H9 (cell line): ENCODE measurements around the gene PIAS4. TPM values are rescaled to one million over a fixed set of nuclear protein-coding genes. Genes with fewer than 3 reads are reported as not detected.

Experiments used
- DNase-seq: peaks from one replicate; pipeline ENCODE4 v3.0.0-alpha.2; 2017
- H2AFZ ChIP-seq: one replicate; pipeline ENCODE4 v1.6.1; 2013; ENCODE audit warnings: mild to moderate bottlenecking, low read length, control low read depth, moderate library complexity
- H2AK5ac ChIP-seq: 2 replicates; pipeline ENCODE4 v1.6.1; 2013; ENCODE audit warnings: low read length, control low read depth, mixed read lengths; ENCODE audit not compliant: insufficient read length
- H2BK120ac ChIP-seq: one replicate; pipeline ENCODE4 v1.6.1; 2013; ENCODE audit warnings: low read depth, mild to moderate bottlenecking, low read length, control low read depth, inconsistent platforms; ENCODE audit not compliant: poor library complexity, severe bottlenecking
- H2BK12ac ChIP-seq: 2 replicates; pipeline ENCODE4 v1.6.1; 2013; ENCODE audit warnings: low read length, control low read depth, mixed read lengths, low read depth; ENCODE audit not compliant: insufficient read length
- H2BK15ac ChIP-seq: 2 replicates; pipeline ENCODE4 v1.6.1; 2013; ENCODE audit warnings: low read depth, low read length, control low read depth
- H2BK20ac ChIP-seq: one replicate; pipeline ENCODE4 v1.6.1; 2013; ENCODE audit warnings: low read depth, mild to moderate bottlenecking, low read length, control low read depth, inconsistent platforms; ENCODE audit not compliant: poor library complexity, severe bottlenecking
- H2BK5ac ChIP-seq: 2 replicates; pipeline ENCODE4 v1.6.1; 2013; ENCODE audit warnings: low read length, control low read depth, mixed read lengths; ENCODE audit not compliant: insufficient read length
- H3K14ac ChIP-seq: 2 replicates; pipeline ENCODE4 v1.6.1; 2013; ENCODE audit warnings: low read length, control low read depth; ENCODE audit not compliant: insufficient read depth
- H3K18ac ChIP-seq: 2 replicates; pipeline ENCODE4 v1.6.1; 2013; ENCODE audit warnings: low read depth, mild to moderate bottlenecking, mixed read lengths, low read length, control low read depth; ENCODE audit not compliant: insufficient read length
- H3K23ac ChIP-seq: 2 replicates; pipeline ENCODE4 v1.6.1; 2013; ENCODE audit warnings: low read length, control low read depth, mixed read lengths, low read depth; ENCODE audit not compliant: insufficient read length
- H3K23me2 ChIP-seq: 2 replicates; pipeline ENCODE4 v1.6.1; 2013; ENCODE audit warnings: low read depth, mild to moderate bottlenecking, mixed read lengths, low read length, control low read depth; ENCODE audit not compliant: insufficient read length, poor library complexity, severe bottlenecking
- H3K27ac ChIP-seq: 2 replicates; pipeline ENCODE4 v1.5.1; 2013; ENCODE audit warnings: low read length, control low read depth, mixed read lengths, low read depth; ENCODE audit not compliant: insufficient read length
- H3K27me3 ChIP-seq: 2 replicates; pipeline ENCODE4 v1.6.1; 2013; ENCODE audit warnings: low read length, control low read depth, inconsistent platforms; ENCODE audit not compliant: insufficient read depth
- H3K4ac ChIP-seq: 2 replicates; pipeline ENCODE4 v1.6.1; 2013; ENCODE audit warnings: low read depth, mild to moderate bottlenecking, control low read depth, inconsistent platforms, low read length, moderate library complexity
- H3K4me1 ChIP-seq: 2 replicates; pipeline ENCODE4 v1.6.1; 2013; ENCODE audit warnings: low read length, control low read depth, inconsistent platforms; ENCODE audit not compliant: insufficient read depth
- H3K4me2 ChIP-seq: 2 replicates; pipeline ENCODE4 v1.6.1; 2013; ENCODE audit warnings: low read length, control low read depth, mixed read lengths; ENCODE audit not compliant: insufficient read length, insufficient read depth
- H3K56ac ChIP-seq: 2 replicates; pipeline ENCODE4 v1.6.1; 2013; ENCODE audit warnings: low read depth, mild to moderate bottlenecking, mixed read lengths, low read length, control low read depth; ENCODE audit not compliant: insufficient read length
- H3K79me1 ChIP-seq: 2 replicates; pipeline ENCODE4 v1.6.1; 2013; ENCODE audit warnings: low read depth, mild to moderate bottlenecking, moderate library complexity, low read length, control low read depth, inconsistent platforms; ENCODE audit not compliant: insufficient read depth, poor library complexity, severe bottlenecking
- H3K79me2 ChIP-seq: 2 replicates; pipeline ENCODE4 v1.6.1; 2013; ENCODE audit warnings: low read length, control low read depth, inconsistent platforms; ENCODE audit not compliant: insufficient read depth
- H3K9ac ChIP-seq: 2 replicates; pipeline ENCODE4 v1.6.1; 2013; ENCODE audit warnings: low read length, control low read depth, mixed read lengths; ENCODE audit not compliant: insufficient read length; ENCODE audit errors: extremely low read depth
- H3K9me3 ChIP-seq: one replicate; pipeline ENCODE4 v1.6.1; 2013; ENCODE audit warnings: low read depth, low read length, inconsistent platforms; ENCODE audit not compliant: control insufficient read depth
- H3T11ph ChIP-seq: one replicate; pipeline ENCODE4 v1.6.1; 2013; ENCODE audit warnings: mild to moderate bottlenecking, low read length, control low read depth, inconsistent platforms
- H4K20me1 ChIP-seq: one replicate; pipeline ENCODE4 v1.6.1; 2013; ENCODE audit not compliant: control insufficient read depth, insufficient read length, insufficient read depth
- H4K5ac ChIP-seq: 2 replicates; pipeline ENCODE4 v1.6.1; 2013; ENCODE audit warnings: low read depth, mild to moderate bottlenecking, mixed read lengths, low read length, control low read depth; ENCODE audit not compliant: insufficient read length
- H4K8ac ChIP-seq: replicated peaks from 2 replicates; pipeline ENCODE4 v1.6.1; 2013; ENCODE audit warnings: low read length, control low read depth, mixed read lengths, low read depth; ENCODE audit not compliant: insufficient read length
- H4K91ac ChIP-seq: 2 replicates; pipeline ENCODE4 v1.6.1; 2013; ENCODE audit warnings: low read depth, mild to moderate bottlenecking, moderate library complexity, mixed read lengths, low read length, control low read depth; ENCODE audit not compliant: insufficient read length
- H3K27ac Mint-ChIP-seq, 3 experiments: 2 replicates in 2 of 3; 3 replicates in 1 of 3; pipeline ENCODE4 v1.8.0; 2020 to 2021; ENCODE audit warnings: mixed read lengths in 3 of 3, mild to moderate bottlenecking in 1 of 3, moderate library complexity in 1 of 3
- H3K27me3 Mint-ChIP-seq: 2 replicates; pipeline ENCODE4 v1.8.0; 2021; ENCODE audit warnings: low read depth, mild to moderate bottlenecking, moderate library complexity, mixed read lengths
- H3K36me3 Mint-ChIP-seq, 3 experiments: 2 replicates in 2 of 3; 3 replicates in 1 of 3; pipeline ENCODE4 v1.8.0; 2020 to 2021; ENCODE audit warnings: low read depth in 3 of 3, mixed read lengths in 3 of 3; ENCODE audit not compliant: insufficient read depth in 1 of 3
- H3K4me1 Mint-ChIP-seq, 2 experiments: 2 replicates each; pipeline ENCODE4 v1.8.0; 2020; ENCODE audit warnings: mixed read lengths in 2 of 2
- H3K4me3 Mint-ChIP-seq, 2 experiments: 2 replicates in 1 of 2; 3 replicates in 1 of 2; pipeline ENCODE4 v1.8.0; 2020 to 2021; ENCODE audit warnings: mild to moderate bottlenecking in 2 of 2, mixed read lengths in 2 of 2, moderate library complexity in 1 of 2
- H3K9me3 Mint-ChIP-seq, 2 experiments: 2 replicates in 1 of 2; 3 replicates in 1 of 2; pipeline ENCODE4 v1.8.0; 2020; ENCODE audit warnings: mild to moderate bottlenecking in 2 of 2, mixed read lengths in 2 of 2, moderate library complexity in 1 of 2
- CTCF ChIP-seq: fragments of 200-600 bp; sonication (generic); conservative IDR thresholded peaks from 3 replicates; pipeline ENCODE4 v1.8.0; 2021; ENCODE audit warnings: antibody characterized with exemption, mild to moderate bottlenecking
- WGBS: extraction: QIAGEN DNeasy Blood & Tissue Kit; methylation state at CpG from one replicate; pipeline ENCODE4 v1.1.7; 2013; ENCODE audit warnings: missing lambda C conversion rate, low lambda C conversion rate, mixed read lengths; ENCODE audit not compliant: insufficient read length; ENCODE audit errors: extremely low coverage; 5-methylcytosine and 5-hydroxymethylcytosine counted together
- total RNA-seq: library from RNA; stranded (reverse); gene quantifications from 2 replicates; pipeline ENCODE4 v1.2.1, GENCODE V29; 2021

Gene PIAS4
- total RNA-seq, 1 experiment from 2014 or later = 52.0 TPM

GRCh38 chr19:4053423-4054324 is 46.1 kb downstream of the PIAS4 start:
- Mint-ChIP-seq H3K27me3 (no peaks in the 10 kb centered on the region), H3K9me3 (no peaks in the 10 kb centered on the region), H3K36me3 (peaks cover 28 to 51% (median 48%) of the 10 kb centered on the region in 3 experiments), H3K27ac (peak overlapping the region in 1 of 3 experiments; percentile 62; a peak in 3 of 7 replicates), H3K4me3 (peak overlapping the region in 1 of 2 experiments; percentile 12; a peak in 2 of 5 replicates), H3K4me1 (peaks cover 3 to 9% of the 10 kb centered on the region in 2 experiments)
- no peak overlapping the region for H3K23ac ChIP-seq
- H3K79me1 ChIP-seq = peaks cover 8% of the 10 kb centered on the region
- no peak overlapping the region for H2BK15ac ChIP-seq
- no peak overlapping the region for H4K91ac ChIP-seq
- WGBS = no CpG with 5 or more reads among the region's 82 CpGs
- no peak overlapping the region for H2BK20ac ChIP-seq
- H2BK12ac ChIP-seq = no peak overlapping the region
- peaks cover 17% of the 10 kb centered on the region; the same call in 1 of the 2 replicates for H3K79me2 ChIP-seq
- TF ChIP-seq CTCF = no peak
- no peak overlapping the region for H3K14ac ChIP-seq
- H4K8ac ChIP-seq = no peak overlapping the region
- H3K56ac ChIP-seq = no peak overlapping the region
- no peak overlapping the region for H2BK120ac ChIP-seq
- H4K5ac ChIP-seq = peak overlapping the region; percentile 43
- no peak overlapping the region for H3K9ac ChIP-seq
- H3K27me3 ChIP-seq = no peaks in the 10 kb centered on the region
- no peaks in the 10 kb centered on the region for H3K9me3 ChIP-seq
- no peak overlapping the region for H3K4ac ChIP-seq
- no peak overlapping the region for H3T11ph ChIP-seq
- no peak overlapping the region for H3K18ac ChIP-seq
- DNase-seq = no peak
- no peak overlapping the region for H3K27ac ChIP-seq
- peaks cover 4% of the 10 kb centered on the region for H4K20me1 ChIP-seq
- no peaks in the 10 kb centered on the region for H3K23me2 ChIP-seq
- no peak overlapping the region for H3K4me2 ChIP-seq
- H2BK5ac ChIP-seq = no peak overlapping the region
- no peak overlapping the region for H2AFZ ChIP-seq
- no peak overlapping the region for H2AK5ac ChIP-seq
- no peaks in the 10 kb centered on the region; the same call in 1 of the 2 replicates for H3K4me1 ChIP-seq
